GM12865 (cell line): ENCODE results near the gene IFNGR2.

Experiments
- DNase-seq: peaks from one replicate; pipeline ENCODE4 v3.0.0; 2010; ENCODE audit warnings: low read depth
- H3K4me3 ChIP-seq: 2 replicates; pipeline ENCODE4 v1.5.1; 2011; ENCODE audit warnings: mild to moderate bottlenecking, low read depth, low read length, control low read depth
- CTCF ChIP-seq: IDR thresholded peaks from 2 replicates; pipeline ENCODE4 v1.5.1; 2011; ENCODE audit warnings: low read length, control low read depth, low read depth, inconsistent platforms; ENCODE audit not compliant: insufficient read depth; ENCODE audit errors: missing control alignments

The IFNGR2 gene

GRCh38 chr21:33414926-33415325 is 11.7 kb downstream of the IFNGR2 start:
- H3K4me3 ChIP-seq: no peak overlapping the region
- no peak for TF ChIP-seq CTCF

GRCh38 chr21:33418691-33419090 is 15.5 kb downstream of the IFNGR2 start:
- no peak overlapping the region for H3K4me3 ChIP-seq
- DNase-seq: no peak
- no peak for TF ChIP-seq CTCF

More at GRCh38 chr21:33414926-33415325, 11.7 kb downstream of the IFNGR2 start:
- DNase-seq: no peak

DNA sequence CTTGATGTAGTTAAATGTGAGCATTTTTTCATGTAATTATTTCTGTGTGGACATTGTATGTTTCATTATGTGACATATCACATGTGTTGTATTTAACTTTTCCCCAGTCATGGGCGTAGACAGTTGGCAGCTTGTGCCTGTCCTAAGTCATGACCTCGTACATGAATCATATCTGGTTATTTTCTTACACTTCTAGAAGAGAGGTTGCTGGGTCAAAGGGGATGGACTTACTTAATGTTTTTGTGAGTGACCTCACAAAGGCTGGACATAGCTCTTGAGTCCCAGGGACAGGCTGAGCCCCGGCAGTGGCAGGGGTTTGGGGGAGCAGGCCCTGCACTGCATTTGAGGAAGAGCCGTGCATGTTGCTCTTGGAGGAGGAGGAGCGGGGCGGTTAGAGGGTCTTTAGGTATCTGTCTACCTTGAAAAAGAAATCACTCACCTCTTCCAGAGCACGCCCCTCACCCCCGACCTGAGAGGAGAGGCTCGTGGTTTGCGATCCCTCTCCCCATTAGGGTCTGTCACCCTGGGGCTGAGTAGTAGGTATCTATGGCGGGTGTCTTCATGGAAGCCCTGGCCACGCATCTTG is 16.4 kb downstream of the IFNGR2 start:
- no peak for DNase-seq
- H3K4me3 ChIP-seq: no peak overlapping the region
- no peak for TF ChIP-seq CTCF

GRCh38 chr21:33421713-33422393 is 18.6 kb downstream of the IFNGR2 start:
- no peak for DNase-seq
- no peak overlapping the region for H3K4me3 ChIP-seq
- TF ChIP-seq CTCF: no peak

DNA sequence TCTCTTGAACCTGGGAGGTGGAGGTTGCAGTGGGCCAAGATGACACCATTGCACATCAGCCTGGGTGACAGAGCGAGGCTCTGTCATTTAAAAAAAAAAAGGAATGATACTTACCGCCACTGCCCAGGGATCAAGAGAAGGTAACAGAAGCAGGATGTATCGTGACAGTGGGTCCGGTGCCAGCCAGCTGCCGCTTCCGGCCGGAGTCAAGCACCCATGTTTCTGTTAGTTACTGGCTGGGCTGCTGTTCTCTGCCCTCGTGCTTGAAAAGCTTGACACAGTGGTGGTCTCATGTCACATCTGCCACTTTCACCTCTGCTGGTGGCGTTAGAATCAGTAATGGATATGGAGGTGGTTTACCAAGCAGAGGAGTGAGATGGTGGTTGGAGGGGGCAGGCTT is 21.0 kb downstream of the IFNGR2 start:
- H3K4me3 ChIP-seq: no peak overlapping the region
- DNase-seq: no peak
- no peak for TF ChIP-seq CTCF

GRCh38 chr21:33425825-33426224 is 22.6 kb downstream of the IFNGR2 start:
- DNase-seq: no peak
- H3K4me3 ChIP-seq: no peak overlapping the region
- TF ChIP-seq CTCF: no peak

GRCh38 chr21:33427051-33427450 is 23.8 kb downstream of the IFNGR2 start:
- no peak overlapping the region for H3K4me3 ChIP-seq
- DNase-seq: no peak
- no peak for TF ChIP-seq CTCF
